Mesenchymal stem cell (in vitro differentiated cells and primary cell): ENCODE measurements around the gene BACE2.

Experiments used
- DNase-seq: peaks from one replicate; pipeline ENCODE4 v3.0.0-alpha.2; 2013
- H2AFZ ChIP-seq: one replicate; pipeline ENCODE4 v1.6.1; 2013; ENCODE audit warnings: low read depth, mild to moderate bottlenecking, control low read depth, inconsistent platforms, low read length, moderate library complexity
- H2AK5ac ChIP-seq: 2 replicates; pipeline ENCODE4 v1.6.1; 2013; ENCODE audit warnings: low read length, moderate library complexity, mild to moderate bottlenecking, inconsistent platforms; ENCODE audit not compliant: severe bottlenecking
- H2BK120ac ChIP-seq: one replicate; pipeline ENCODE4 v1.6.1; 2013; ENCODE audit warnings: low read depth, mild to moderate bottlenecking, inconsistent platforms, low read length, moderate library complexity
- H2BK12ac ChIP-seq, 2 experiments: one replicate each; pipeline ENCODE4 v1.6.1; 2013; ENCODE audit warnings: inconsistent platforms in 2 of 2, low read length in 2 of 2, mild to moderate bottlenecking in 2 of 2, moderate library complexity in 2 of 2, control low read depth in 1 of 2
- H2BK15ac ChIP-seq: one replicate; pipeline ENCODE4 v1.6.1; 2013; ENCODE audit warnings: mild to moderate bottlenecking, low read depth, inconsistent platforms; ENCODE audit not compliant: poor library complexity, severe bottlenecking
- H2BK5ac ChIP-seq: 2 replicates; pipeline ENCODE4 v1.6.1; 2013; ENCODE audit warnings: low read depth, mild to moderate bottlenecking, low read length, control low read depth, inconsistent platforms; ENCODE audit not compliant: poor library complexity, severe bottlenecking
- H3K14ac ChIP-seq, 2 experiments: one replicate each; pipeline ENCODE4 v1.6.1; 2013; ENCODE audit warnings: inconsistent platforms in 2 of 2, low read length in 2 of 2, control low read depth in 1 of 2, mild to moderate bottlenecking in 1 of 2, moderate library complexity in 1 of 2
- H3K18ac ChIP-seq, 2 experiments: one replicate each; pipeline ENCODE4 v1.6.1; 2013; ENCODE audit warnings: inconsistent platforms in 2 of 2, low read length in 2 of 2, control low read depth in 1 of 2, low read depth in 1 of 2, mild to moderate bottlenecking in 1 of 2
- H3K23ac ChIP-seq, 2 experiments: one replicate each; pipeline ENCODE4 v1.6.1; 2013; ENCODE audit warnings: inconsistent platforms in 2 of 2, low read length in 2 of 2, mild to moderate bottlenecking in 2 of 2, moderate library complexity in 2 of 2, control low read depth in 1 of 2
- H3K27ac ChIP-seq: 2 replicates; pipeline ENCODE4 v1.5.1; 2013; ENCODE audit warnings: mild to moderate bottlenecking, moderate library complexity, low read length, control low read depth, inconsistent platforms; ENCODE audit not compliant: poor library complexity, severe bottlenecking
- H3K27me3 ChIP-seq, 2 experiments: 2 replicates each; pipeline versions ENCODE4 v1.6.1 to v1.7.0; 2013; ENCODE audit warnings: low read length in 2 of 2, mild to moderate bottlenecking in 2 of 2, moderate library complexity in 2 of 2, control low read depth in 1 of 2, inconsistent platforms in 1 of 2; ENCODE audit not compliant: control insufficient read depth in 1 of 2, insufficient read depth in 1 of 2
- H3K36me3 ChIP-seq, 2 experiments: 2 replicates each; pipeline versions ENCODE4 v1.6.1 to v1.7.0; 2013; ENCODE audit warnings: low read length in 2 of 2, control low read depth in 1 of 2, inconsistent platforms in 1 of 2, low read depth in 1 of 2, mild to moderate bottlenecking in 1 of 2; ENCODE audit not compliant: insufficient read depth in 2 of 2, control insufficient read depth in 1 of 2
- H3K4ac ChIP-seq, 2 experiments: one replicate each; pipeline ENCODE4 v1.6.1; 2013; ENCODE audit warnings: inconsistent platforms in 2 of 2, low read length in 2 of 2, mild to moderate bottlenecking in 2 of 2, moderate library complexity in 2 of 2, control low read depth in 1 of 2, low read depth in 1 of 2
- H3K4me1 ChIP-seq: 2 replicates; pipeline ENCODE4 v1.6.1; 2013; ENCODE audit warnings: low read depth, low read length, control low read depth; ENCODE audit not compliant: control insufficient read depth, insufficient read depth
- H3K4me2 ChIP-seq: 2 replicates; pipeline ENCODE4 v1.6.1; 2013; ENCODE audit warnings: low read length, mild to moderate bottlenecking, inconsistent platforms; ENCODE audit not compliant: poor library complexity, severe bottlenecking
- H3K4me3 ChIP-seq, 2 experiments: 2 replicates each; pipeline versions ENCODE4 v1.5.1 to v1.7.0; 2013; ENCODE audit warnings: low read length in 2 of 2, mild to moderate bottlenecking in 2 of 2, control low read depth in 1 of 2, low read depth in 1 of 2; ENCODE audit not compliant: insufficient read depth in 1 of 2
- H3K79me1 ChIP-seq: replicated peaks from 2 replicates; pipeline ENCODE4 v1.6.1; 2013; ENCODE audit warnings: mild to moderate bottlenecking, control low read depth, low read length, inconsistent platforms; ENCODE audit not compliant: poor library complexity, severe bottlenecking
- H3K9ac ChIP-seq: 2 replicates; pipeline ENCODE4 v1.7.0; 2013; ENCODE audit warnings: mild to moderate bottlenecking, low read length, moderate library complexity
- H3K9me3 ChIP-seq: 2 replicates; pipeline ENCODE4 v1.7.0; 2013; ENCODE audit warnings: mild to moderate bottlenecking, low read length; ENCODE audit not compliant: control insufficient read depth
- H4K8ac ChIP-seq: one replicate; pipeline ENCODE4 v1.6.1; 2013; ENCODE audit warnings: inconsistent platforms, mild to moderate bottlenecking, low read length, moderate library complexity
- H4K91ac ChIP-seq: one replicate; pipeline ENCODE4 v1.6.1; 2013; ENCODE audit warnings: mild to moderate bottlenecking, low read length, inconsistent platforms
- WGBS: methylation state at CpG from one replicate; pipeline ENCODE4 v1.1.7; 2013; ENCODE audit warnings: mixed read lengths; 5-methylcytosine and 5-hydroxymethylcytosine counted together

The BACE2 gene

DNA sequence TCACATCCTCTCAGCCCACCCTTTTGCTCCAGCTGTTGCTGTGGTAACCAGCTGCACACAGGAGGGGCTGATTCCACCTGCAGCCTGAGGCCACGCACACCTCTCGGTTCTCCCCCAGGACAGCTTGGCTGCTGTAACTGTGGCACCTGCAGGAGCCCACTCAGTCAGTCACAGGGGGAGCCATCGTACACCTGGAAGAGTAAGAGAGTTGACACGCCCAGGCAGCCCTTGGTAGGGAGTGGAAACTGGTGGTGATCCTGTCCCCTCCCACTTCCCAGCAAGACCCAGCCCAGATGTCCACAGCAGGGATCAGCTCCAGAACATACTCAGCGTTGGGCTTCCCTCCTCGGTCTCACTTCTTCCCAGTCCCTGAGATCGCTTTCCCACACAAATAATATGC lies 32.2 kb upstream of the BACE2 start:
- no peak overlapping the region for H2BK12ac ChIP-seq
- H4K8ac ChIP-seq, result no peak overlapping the region
- no peak overlapping the region for H3K4me3 ChIP-seq
- no peak overlapping the region for H2BK5ac ChIP-seq
- H4K91ac ChIP-seq, result no peak overlapping the region
- peaks cover 0 to 67% of the 10 kb centered on the region in 2 experiments for H3K27me3 ChIP-seq
- H3K18ac ChIP-seq, result no peak overlapping the region
- no peak overlapping the region for H2AFZ ChIP-seq
- H3K4ac ChIP-seq, result no peak overlapping the region
- H3K14ac ChIP-seq, result no peak overlapping the region
- no peak overlapping the region for H2BK15ac ChIP-seq
- no peak overlapping the region for H3K23ac ChIP-seq
- H3K36me3 ChIP-seq, result no peaks in the 10 kb centered on the region
- H2BK120ac ChIP-seq, result no peak overlapping the region
- no peak overlapping the region for H3K27ac ChIP-seq
- no peaks in the 10 kb centered on the region for H3K9me3 ChIP-seq
- no peaks in the 10 kb centered on the region for H3K79me1 ChIP-seq
- DNase-seq, result no peak
- H2AK5ac ChIP-seq, result no peak overlapping the region
- H3K9ac ChIP-seq, result no peak overlapping the region
- WGBS, result 62% methylated on average over 6 of the region's 7 CpGs
- peaks cover 2% of the 10 kb centered on the region for H3K4me1 ChIP-seq
- no peak overlapping the region for H3K4me2 ChIP-seq

DNA sequence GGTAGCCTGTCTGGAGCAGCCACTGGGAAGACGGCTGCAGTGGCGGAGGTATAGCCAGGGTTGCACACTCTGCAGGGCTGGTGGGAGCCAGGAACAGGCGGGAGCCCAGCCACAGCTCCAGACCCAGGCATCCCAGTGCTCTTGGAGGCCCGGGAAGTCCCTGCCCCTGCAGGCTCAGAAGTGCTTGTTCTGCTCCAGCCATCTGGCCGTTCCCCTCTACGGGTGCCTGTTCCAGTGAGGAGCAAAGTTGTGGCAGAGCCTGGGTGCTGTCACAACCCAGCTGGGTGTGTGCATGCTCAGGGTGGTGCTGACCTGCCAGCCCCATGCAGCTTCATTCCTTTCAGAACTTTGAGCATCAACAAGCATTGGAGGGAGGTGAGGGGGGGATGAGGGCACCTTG lies 31.7 kb upstream of the BACE2 start:
- no peaks in the 10 kb centered on the region for H3K36me3 ChIP-seq
- no peak overlapping the region for H3K23ac ChIP-seq
- peaks cover 0 to 62% of the 10 kb centered on the region in 2 experiments for H3K27me3 ChIP-seq
- H2AFZ ChIP-seq, result no peak overlapping the region
- no peak overlapping the region for H4K8ac ChIP-seq
- no peak for DNase-seq
- no peak overlapping the region for H2BK120ac ChIP-seq
- no peak overlapping the region for H2AK5ac ChIP-seq
- no peak overlapping the region for H2BK12ac ChIP-seq
- H3K27ac ChIP-seq, result no peak overlapping the region
- no peaks in the 10 kb centered on the region for H3K79me1 ChIP-seq
- no peak overlapping the region for H3K4me3 ChIP-seq
- no peak overlapping the region for H3K4ac ChIP-seq
- no peak overlapping the region for H3K14ac ChIP-seq
- no peak overlapping the region for H2BK5ac ChIP-seq
- H3K9ac ChIP-seq, result no peak overlapping the region
- no peak overlapping the region for H2BK15ac ChIP-seq
- peaks cover 2% of the 10 kb centered on the region for H3K4me1 ChIP-seq
- no peaks in the 10 kb centered on the region for H3K9me3 ChIP-seq
- H3K18ac ChIP-seq, result no peak overlapping the region
- no peak overlapping the region for H4K91ac ChIP-seq
- WGBS, result 76% methylated on average over 6 of the region's 6 CpGs
- H3K4me2 ChIP-seq, result no peak overlapping the region

DNA sequence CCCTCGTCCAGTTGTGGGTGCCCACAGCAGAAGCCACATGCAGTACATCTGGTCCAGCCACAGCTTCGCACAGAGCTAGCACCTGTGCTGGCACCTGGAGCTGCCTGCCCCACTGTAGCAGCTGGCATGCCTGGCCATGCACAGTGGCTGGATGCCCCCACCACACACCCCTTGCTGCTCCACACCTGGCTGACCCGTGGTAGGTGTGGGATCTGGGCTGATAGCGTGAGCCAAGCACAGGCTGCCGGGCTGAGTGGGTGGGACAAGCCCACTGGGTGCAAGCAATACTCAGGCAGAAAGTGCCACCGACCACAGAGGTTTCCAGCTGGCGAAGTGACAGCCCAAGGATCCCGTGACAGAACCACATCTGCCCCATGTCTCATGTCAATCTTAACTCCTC lies 30.6 kb upstream of the BACE2 start:
- Histone ChIP-seq H3K9me3 (no peaks in the 10 kb centered on the region), H3K36me3 (no peaks in the 10 kb centered on the region), H2BK12ac (no peak overlapping the region), H2AFZ (no peak overlapping the region), H3K9ac (no peak overlapping the region), H4K91ac (no peak overlapping the region), H3K4ac (no peak overlapping the region), H3K18ac (no peak overlapping the region), H3K4me1 (peaks cover 4% of the 10 kb centered on the region), H3K27me3 (peaks cover 0 to 55% of the 10 kb centered on the region in 2 experiments), H2BK5ac (no peak overlapping the region), H2BK120ac (no peak overlapping the region), H2AK5ac (no peak overlapping the region), H2BK15ac (no peak overlapping the region), H3K79me1 (no peaks in the 10 kb centered on the region), H3K14ac (no peak overlapping the region), H4K8ac (no peak overlapping the region), H3K27ac (no peak overlapping the region), H3K4me2 (no peak overlapping the region), H3K23ac (no peak overlapping the region), H3K4me3 (no peak overlapping the region)
- DNase-seq, result no peak
- WGBS, result 83% methylated on average over 8 of the region's 8 CpGs

DNA sequence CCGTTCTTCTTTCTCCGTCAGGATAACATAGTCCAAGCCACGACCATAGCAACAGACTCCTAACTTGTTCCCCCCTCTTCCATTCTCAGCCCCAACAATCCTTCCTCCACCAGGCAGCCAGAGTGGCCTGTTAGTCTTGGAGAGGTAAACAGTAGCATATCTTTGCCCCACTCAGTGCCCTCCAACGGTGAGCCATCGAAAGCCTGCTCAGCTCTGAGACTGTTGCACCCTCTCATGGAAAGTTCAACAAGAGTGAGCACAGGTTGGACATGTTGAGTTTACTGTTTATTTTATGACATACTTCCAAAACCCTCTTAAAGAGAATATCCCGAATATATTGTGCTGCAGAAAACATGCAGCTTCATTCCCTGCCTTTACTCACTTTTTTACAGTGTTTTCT lies 30.1 kb upstream of the BACE2 start:
- H3K23ac ChIP-seq, result no peak overlapping the region
- no peak overlapping the region for H4K91ac ChIP-seq
- H2BK120ac ChIP-seq, result no peak overlapping the region
- no peak overlapping the region for H3K14ac ChIP-seq
- 91% methylated on average over 5 of the region's 6 CpGs for WGBS
- H3K36me3 ChIP-seq, result no peaks in the 10 kb centered on the region
- H3K18ac ChIP-seq, result no peak overlapping the region
- DNase-seq, result no peak
- H3K9ac ChIP-seq, result no peak overlapping the region
- H3K4me2 ChIP-seq, result no peak overlapping the region
- no peak overlapping the region for H2AK5ac ChIP-seq
- H3K27me3 ChIP-seq, result peaks cover 0 to 60% of the 10 kb centered on the region in 2 experiments
- H3K4me1 ChIP-seq, result peaks cover 4% of the 10 kb centered on the region
- no peak overlapping the region for H3K4ac ChIP-seq
- H2BK15ac ChIP-seq, result no peak overlapping the region
- no peak overlapping the region for H2BK5ac ChIP-seq
- H4K8ac ChIP-seq, result no peak overlapping the region
- no peak overlapping the region for H3K4me3 ChIP-seq
- no peak overlapping the region for H3K27ac ChIP-seq
- H3K79me1 ChIP-seq, result no peaks in the 10 kb centered on the region
- no peaks in the 10 kb centered on the region for H3K9me3 ChIP-seq
- no peak overlapping the region for H2AFZ ChIP-seq
- no peak overlapping the region for H2BK12ac ChIP-seq
